Measurements from ENCODE around the gene TUBG1.

TUBG1 gene

GRCh38 chr17:42568341-42569111, 41.0 kb upstream of the TUBG1 start:
- no peak for DNase-seq (ENCODE audit: extremely low spot score)
- POLR2A ChIA-PET: no interaction called here
- no peak for TF ChIP-seq CTCF (IDR thresholded peaks at IDR 0.05; ENCODE audit: control extremely low read depth, extremely low read depth, low read depth, missing control alignments)
- CTCF ChIA-PET: interaction anchor here (1.7 to 5.5 kb wide), 2 partner anchors 10 to 256 kb away, joined by 5 to 49 read pairs; partner anchors contain the start of genes BECN1 and PSMC3IP

- CTCF ChIA-PET: no interaction called here
- TF ChIP-seq CTCF (IDR thresholded peaks at IDR 0.05; ENCODE audit: control extremely low read depth, extremely low read depth, low read depth, missing control alignments): no peak
- POLR2A ChIA-PET: no interaction called here
- DNase-seq (ENCODE audit: extremely low spot score): no peak
Observed at GRCh38 chr17:42571435-42572225, 37.9 kb upstream of the TUBG1 start.

- no peak for TF ChIP-seq CTCF (IDR thresholded peaks at IDR 0.05; ENCODE audit: control extremely low read depth, extremely low read depth, low read depth, missing control alignments)
- ChIA-PET POLR2A (no interaction called here), CTCF (no interaction called here)
- DNase-seq (ENCODE audit: extremely low spot score): no peak
Observed at GRCh38 chr17:42573095-42573494, 36.4 kb upstream of the TUBG1 start.

GRCh38 chr17:42574463-42574862, 35.0 kb upstream of the TUBG1 start:
- no peak for DNase-seq (ENCODE audit: extremely low spot score)
- TF ChIP-seq CTCF (IDR thresholded peaks at IDR 0.05; ENCODE audit: control extremely low read depth, extremely low read depth, low read depth, missing control alignments): no peak
- ChIA-PET CTCF (interaction anchor here (0.9 to 2.0 kb wide), 2 partner anchors 26 to 189 kb away, joined by 3 to 4 read pairs; no protein-coding TSS in a partner anchor), POLR2A (no interaction called here)

- no peak for TF ChIP-seq CTCF (IDR thresholded peaks at IDR 0.05; ENCODE audit: control extremely low read depth, extremely low read depth, low read depth, missing control alignments)
- DNase-seq (ENCODE audit: extremely low spot score): no peak
- ChIA-PET CTCF (interaction anchor here (0.9 to 8.4 kb wide), 19 partner anchors 9 to 353 kb away, joined by 3 to 120 read pairs (median 8); partner anchors contain the start of genes CCR10, MLX, PLEKHH3 and RAMP2), POLR2A (interaction anchor here (0.6 kb wide), 1 partner anchor 229 kb away, joined by 3 read pairs; no protein-coding TSS in a partner anchor)
Observed at GRCh38 chr17:42577140-42577531, 32.3 kb upstream of the TUBG1 start.

GRCh38 chr17:42577532-42578281, 31.8 kb upstream of the TUBG1 start, which contains the start of gene PSMC3IP:
TSS of gene PSMC3IP (minus strand) at chr17:42577729. CDS start at chr17:42577686, 43 bp downstream.
- ChIA-PET CTCF (interaction anchor here (0.7 to 8.4 kb wide), 55 partner anchors 10 to 520 kb away, joined by 3 to 120 read pairs (median 6); partner anchors contain the start of genes BECN1, CCR10, COASY and MLX), POLR2A (interaction anchor here (0.6 to 1.3 kb wide), 5 partner anchors 9 to 229 kb away, joined by 3 to 5 read pairs (median 3); partner anchors contain the start of gene TUBG1)
- peak; percentile 98 for DNase-seq (ENCODE audit: extremely low spot score)
- TF ChIP-seq CTCF (IDR thresholded peaks at IDR 0.05; ENCODE audit: control extremely low read depth, extremely low read depth, low read depth, missing control alignments): peak; percentile 36
